Effector memory CD8-positive, alpha-beta T cell (primary cell): ENCODE results near the gene SAMD13.

Experiments used
- ATAC-seq: fragments of 150-1000 bp; cut with Tn5 transposase; replicated peaks from 2 replicates; pipeline ENCODE4 v1.10.0; 2021; ENCODE audit warnings: mild to moderate bottlenecking, moderate library complexity
- DNase-seq, 3 experiments: peaks; one replicate each; pipeline ENCODE4 v3.0.0; 2021
- H3K27ac Mint-ChIP-seq, 2 donors: one replicate each; pipeline ENCODE4 v1.8.0; 2022; ENCODE audit warnings: mild to moderate bottlenecking in 2 of 2, mixed read lengths in 2 of 2, moderate library complexity in 2 of 2
- H3K27me3 Mint-ChIP-seq, 2 donors: one replicate each; pipeline ENCODE4 v1.8.0; 2022; ENCODE audit warnings: mixed read lengths in 2 of 2
- H3K36me3 Mint-ChIP-seq: one replicate; pipeline ENCODE4 v1.8.0; 2022; ENCODE audit warnings: mild to moderate bottlenecking, moderate library complexity, mixed read lengths; ENCODE audit not compliant: insufficient read depth
- H3K4me1 Mint-ChIP-seq, 2 donors: one replicate each; pipeline ENCODE4 v1.8.0; 2022; ENCODE audit warnings: low read depth in 2 of 2, mixed read lengths in 2 of 2
- H3K4me3 Mint-ChIP-seq, 2 donors: one replicate each; pipeline ENCODE4 v1.8.0; 2022; ENCODE audit warnings: mild to moderate bottlenecking in 2 of 2, mixed read lengths in 2 of 2, moderate library complexity in 2 of 2
- H3K9me3 Mint-ChIP-seq, 2 donors: one replicate each; pipeline ENCODE4 v1.8.0; 2022; ENCODE audit warnings: mixed read lengths in 2 of 2

SAMD13 gene

DNA sequence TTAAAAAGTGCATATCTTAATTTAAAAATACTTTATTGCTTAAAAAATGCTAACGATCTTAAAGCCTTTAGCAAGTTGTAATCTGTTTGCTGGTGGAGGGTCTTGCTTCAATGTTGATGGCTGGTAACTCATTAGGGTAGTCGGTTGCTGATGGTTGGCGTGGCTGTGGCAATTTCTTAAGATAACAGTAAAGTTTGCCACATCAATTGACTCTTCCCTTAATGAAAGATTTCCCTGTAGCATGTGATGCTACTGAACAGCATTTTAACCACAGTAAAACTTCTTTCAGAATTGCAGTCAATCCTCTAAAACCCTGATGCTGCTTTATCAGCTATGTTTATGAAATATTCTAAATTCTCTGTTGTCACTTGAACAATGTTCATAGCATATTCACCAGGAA lies 6.8 kb upstream of the SAMD13 start:
- Mint-ChIP-seq H3K36me3 (no peaks in the 10 kb centered on the region), H3K4me3 (no peak overlapping the region), H3K4me1 (peaks cover 8 to 12% of the 10 kb centered on the region in 2 donors), H3K27me3 (peaks cover 48 to 67% of the 10 kb centered on the region in 2 donors), H3K9me3 (no peaks in the 10 kb centered on the region), H3K27ac (no peak overlapping the region)
- ATAC-seq: no peak
- no peak for DNase-seq

DNA sequence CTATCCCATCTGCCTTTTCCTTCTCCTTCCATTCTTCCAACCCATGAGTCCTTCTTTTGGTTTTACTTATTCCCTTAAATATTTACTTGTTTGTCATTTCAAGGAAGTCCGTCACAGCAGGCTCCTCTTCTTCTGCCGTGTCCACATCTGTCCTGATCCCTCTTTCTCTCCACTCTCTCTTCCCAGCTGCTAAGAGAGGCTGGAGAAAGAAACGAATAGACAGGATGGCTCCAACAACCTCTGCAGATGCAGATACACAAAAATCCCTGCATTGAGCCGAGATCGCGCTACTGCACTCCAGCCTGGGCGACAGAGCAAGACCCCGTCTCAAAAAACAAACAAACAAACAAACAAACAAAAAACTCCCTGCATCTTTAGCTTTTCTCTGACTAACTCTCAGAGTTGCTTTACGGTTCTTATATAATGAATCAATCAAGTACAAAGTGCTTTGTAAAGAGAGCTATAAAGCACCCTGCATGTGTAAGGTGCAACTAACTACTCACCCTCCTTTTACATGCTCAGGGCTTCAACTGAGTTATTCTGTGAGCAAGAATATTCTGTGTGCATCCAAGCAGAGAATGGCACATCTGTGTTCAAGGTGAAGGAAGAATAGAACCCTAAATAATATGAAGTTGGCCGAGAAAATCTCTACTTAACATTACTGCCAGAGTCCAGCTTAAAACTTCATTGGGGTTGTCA lies 3.8 kb upstream of the SAMD13 start:
- Mint-ChIP-seq H3K27me3 (peaks cover 31 to 51% of the 10 kb centered on the region in 2 donors), H3K9me3 (no peaks in the 10 kb centered on the region), H3K27ac (peak overlapping the region in 1 of 2 donors; percentile 75), H3K4me3 (peak overlapping the region; percentile 77 to 91), H3K36me3 (no peaks in the 10 kb centered on the region), H3K4me1 (peaks cover 8 to 12% of the 10 kb centered on the region in 2 donors)
- ATAC-seq (no peak), DNase-seq (no peak)

DNA sequence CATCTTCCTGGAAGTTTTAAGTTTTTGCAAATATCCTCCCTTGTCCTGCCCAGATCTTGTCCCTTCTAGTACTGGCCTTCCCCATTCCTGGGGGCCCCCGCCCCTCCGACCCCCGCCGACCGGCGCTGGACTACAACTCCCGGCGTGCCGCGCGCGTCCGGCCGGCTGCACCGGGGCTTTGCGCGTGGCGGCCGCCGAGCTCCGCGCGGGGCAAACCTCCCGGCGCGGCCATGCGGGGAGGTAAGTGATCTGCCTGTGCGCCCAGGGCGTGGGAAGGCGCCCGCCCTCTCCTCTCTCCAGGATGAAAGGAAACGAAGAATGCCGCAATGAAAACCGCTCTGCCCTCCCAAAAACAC lies 3.2 kb upstream of the SAMD13 start:
- peak overlapping the region; percentile 75 to 83 for H3K27ac Mint-ChIP-seq
- H3K9me3 Mint-ChIP-seq: no peaks in the 10 kb centered on the region
- H3K27me3 Mint-ChIP-seq: peaks cover 30 to 51% of the 10 kb centered on the region in 2 donors
- H3K4me3 Mint-ChIP-seq: peak overlapping the region; percentile 77 to 91
- DNase-seq: peak in 2 of 3 experiments; percentile 15 to 20
- peak; percentile 83 for ATAC-seq
- peaks cover 9 to 12% of the 10 kb centered on the region in 2 donors for H3K4me1 Mint-ChIP-seq
- no peaks in the 10 kb centered on the region for H3K36me3 Mint-ChIP-seq

DNA sequence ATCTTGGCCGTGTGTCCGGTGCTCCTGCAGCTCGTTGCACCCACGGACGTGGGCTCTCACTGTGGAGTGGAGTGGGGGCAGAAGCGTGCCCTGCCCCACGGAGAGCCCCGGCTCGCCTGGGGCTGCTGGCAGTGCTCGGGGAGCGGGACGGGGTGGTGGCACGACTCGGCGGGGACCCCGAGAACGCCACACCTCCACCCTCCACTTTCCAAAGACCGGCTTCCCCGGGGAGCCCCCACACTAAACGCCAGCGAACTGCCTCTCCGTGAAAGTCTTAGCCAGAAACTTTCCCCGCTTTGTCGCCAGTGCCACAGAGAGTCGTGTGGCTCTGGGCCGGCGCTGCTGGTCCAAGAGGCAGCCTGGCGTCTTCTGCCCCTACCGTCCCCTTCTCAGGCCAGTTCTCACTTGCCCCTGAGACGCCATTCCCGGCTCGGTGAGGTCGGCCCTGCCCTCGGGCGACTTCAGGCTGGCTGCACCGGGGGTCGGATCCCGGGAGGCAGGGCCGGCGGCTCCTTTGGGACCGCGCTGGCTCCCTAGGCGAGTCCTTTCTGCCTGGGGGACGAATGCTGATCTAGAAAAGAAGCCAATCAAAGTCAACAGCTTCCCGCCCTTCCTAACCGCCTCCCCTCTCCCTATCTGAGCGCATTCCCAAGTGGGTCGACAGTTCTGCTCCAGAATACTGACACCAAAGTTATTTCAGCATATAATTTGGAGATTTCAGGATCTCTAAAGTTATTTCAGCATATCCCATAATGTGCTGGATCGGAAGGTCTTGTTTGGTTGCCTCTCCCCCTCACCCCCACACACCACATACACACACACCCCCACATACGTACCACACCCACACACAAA lies 2.6 kb upstream of the SAMD13 start:
- no peaks in the 10 kb centered on the region for H3K9me3 Mint-ChIP-seq
- ATAC-seq (peak; percentile 60), DNase-seq (peak in 2 of 3 experiments; percentile 11 to 12)
- H3K27me3 Mint-ChIP-seq: peaks cover 29 to 49% of the 10 kb centered on the region in 2 donors
- H3K4me3 Mint-ChIP-seq: peak overlapping the region; percentile 77 to 91
- peaks cover 10 to 12% of the 10 kb centered on the region in 2 donors for H3K4me1 Mint-ChIP-seq
- peak overlapping the region; percentile 75 to 83 for H3K27ac Mint-ChIP-seq
- H3K36me3 Mint-ChIP-seq: no peaks in the 10 kb centered on the region

DNA sequence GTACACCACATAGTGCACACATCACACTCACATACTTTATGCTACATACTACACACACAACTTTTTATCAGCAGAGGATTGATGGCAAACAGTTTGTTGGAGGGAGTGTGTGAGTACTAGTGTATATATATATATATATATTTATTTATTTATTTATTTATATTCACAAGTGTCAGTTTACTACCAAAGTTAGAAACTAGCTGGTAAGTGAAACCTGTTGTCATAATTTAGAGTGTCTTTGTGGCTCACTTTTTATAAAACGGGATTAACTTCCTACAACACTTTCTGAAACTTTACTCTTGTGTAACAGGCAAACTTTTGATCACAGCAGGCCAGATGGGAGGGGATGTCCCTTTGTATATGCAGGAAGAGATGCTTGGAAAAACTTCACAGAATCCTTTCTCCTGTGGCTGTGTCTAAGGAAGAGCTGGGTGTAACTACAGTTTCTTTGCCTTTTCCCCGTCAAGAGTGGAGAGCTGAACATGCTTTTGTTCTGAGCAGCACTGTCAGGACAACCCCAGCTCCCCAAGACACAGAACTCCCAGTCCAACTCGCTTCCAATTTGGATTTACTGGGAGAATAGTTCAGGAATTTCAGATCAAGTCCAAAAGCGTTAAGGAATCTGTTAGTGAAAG lies 1.9 kb upstream of the SAMD13 start:
- Mint-ChIP-seq H3K36me3 (no peaks in the 10 kb centered on the region), H3K27ac (peak overlapping the region; percentile 75 to 83), H3K4me3 (peak overlapping the region; percentile 77 to 91), H3K9me3 (no peaks in the 10 kb centered on the region), H3K4me1 (peaks cover 10 to 12% of the 10 kb centered on the region in 2 donors), H3K27me3 (peaks cover 28 to 41% of the 10 kb centered on the region in 2 donors)
- no peak for DNase-seq
- ATAC-seq: no peak

DNA sequence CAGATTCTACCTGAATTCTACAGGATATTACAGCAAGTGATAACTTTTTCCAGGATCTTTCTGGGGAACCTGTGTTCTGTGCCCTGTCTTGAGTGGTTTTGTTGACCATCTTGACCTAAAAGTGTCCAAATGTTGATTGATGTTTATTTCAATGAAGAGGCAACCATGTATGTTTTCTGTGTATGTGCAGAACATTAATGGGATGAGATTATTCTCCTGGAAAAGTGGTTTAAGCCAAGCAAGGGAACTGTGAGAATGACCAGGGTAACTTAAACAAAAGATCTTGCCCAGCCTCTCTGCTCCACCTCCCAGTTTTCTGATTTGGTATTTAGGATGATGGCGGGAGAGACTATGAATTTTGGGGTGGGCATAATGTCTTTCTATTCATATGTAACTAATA lies 1.0 kb upstream of the SAMD13 start:
- no peak overlapping the region for H3K4me3 Mint-ChIP-seq
- ATAC-seq (no peak), DNase-seq (no peak)
- H3K4me1 Mint-ChIP-seq: peaks cover 10 to 12% of the 10 kb centered on the region in 2 donors
- no peaks in the 10 kb centered on the region for H3K9me3 Mint-ChIP-seq
- H3K27ac Mint-ChIP-seq: no peak overlapping the region
- no peaks in the 10 kb centered on the region for H3K36me3 Mint-ChIP-seq
- peaks cover 23 to 33% of the 10 kb centered on the region in 2 donors for H3K27me3 Mint-ChIP-seq

DNA sequence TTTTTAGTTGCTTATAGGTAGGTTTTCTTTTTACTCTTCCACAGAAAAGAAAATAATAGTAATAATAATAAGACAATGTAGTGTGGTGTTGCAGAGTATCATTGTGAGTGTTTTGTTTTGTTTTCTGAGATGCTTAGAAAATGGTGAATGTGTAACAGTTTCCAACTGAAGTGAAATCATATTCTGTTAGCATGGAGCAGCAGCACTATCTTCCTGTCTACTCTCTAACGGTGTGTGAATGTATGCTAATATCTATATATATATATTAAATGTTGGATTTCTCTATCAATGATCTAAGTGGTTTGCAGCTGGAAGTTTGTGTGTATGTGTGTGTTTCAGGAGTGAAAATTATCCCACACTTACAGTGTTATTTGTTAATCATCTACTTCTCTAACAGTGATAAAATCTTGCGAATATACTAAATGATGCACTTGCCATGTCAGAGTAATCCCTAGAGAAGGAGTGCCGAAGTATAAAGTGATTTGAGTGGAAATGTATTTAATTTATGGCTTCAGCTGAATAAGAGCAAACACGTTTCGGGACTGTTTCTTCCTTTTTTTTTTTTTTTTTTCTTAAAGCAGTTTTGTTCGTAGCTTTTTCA lies 377 bp downstream of the SAMD13 start:
- DNase-seq: no peak
- Mint-ChIP-seq H3K9me3 (no peaks in the 10 kb centered on the region), H3K4me3 (no peak overlapping the region), H3K36me3 (no peaks in the 10 kb centered on the region), H3K4me1 (peaks cover 10 to 12% of the 10 kb centered on the region in 2 donors), H3K27me3 (peaks cover 16 to 26% of the 10 kb centered on the region in 2 donors), H3K27ac (no peak overlapping the region)
- no peak for ATAC-seq

DNA sequence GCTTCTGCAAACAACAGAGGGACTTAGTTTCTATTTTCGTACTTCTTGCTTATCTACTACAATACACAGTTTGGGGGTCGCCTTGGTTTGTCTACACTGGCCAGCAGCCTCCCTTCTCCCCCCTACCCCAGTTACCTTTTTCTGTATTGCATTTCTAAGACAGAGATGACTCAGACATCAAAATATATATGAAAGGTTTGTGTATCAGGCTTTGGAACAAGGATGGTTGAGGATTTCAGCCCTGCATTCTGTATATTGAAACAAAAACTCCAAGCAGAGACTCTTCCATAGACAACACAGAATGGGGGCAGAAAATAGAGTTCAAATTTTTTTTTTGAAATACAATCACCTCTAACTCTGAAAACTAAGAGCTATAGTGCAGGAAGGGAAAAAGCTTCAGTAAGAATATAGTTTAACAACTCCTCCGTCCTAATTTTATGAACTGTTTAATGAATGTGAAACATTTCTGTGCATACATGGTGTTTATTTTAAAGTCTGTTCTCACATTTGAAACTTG lies 1.9 kb downstream of the SAMD13 start:
- H3K9me3 Mint-ChIP-seq: peaks cover 0 to 6% of the 10 kb centered on the region in 2 donors
- H3K4me3 Mint-ChIP-seq: peak overlapping the region; percentile 12 to 16
- H3K27me3 Mint-ChIP-seq: peaks cover 13 to 28% of the 10 kb centered on the region in 2 donors
- H3K4me1 Mint-ChIP-seq: peaks cover 4 to 10% of the 10 kb centered on the region in 2 donors
- H3K36me3 Mint-ChIP-seq: no peaks in the 10 kb centered on the region
- ATAC-seq (no peak), DNase-seq (no peak)
- H3K27ac Mint-ChIP-seq: peak overlapping the region in 1 of 2 donors; percentile 41

DNA sequence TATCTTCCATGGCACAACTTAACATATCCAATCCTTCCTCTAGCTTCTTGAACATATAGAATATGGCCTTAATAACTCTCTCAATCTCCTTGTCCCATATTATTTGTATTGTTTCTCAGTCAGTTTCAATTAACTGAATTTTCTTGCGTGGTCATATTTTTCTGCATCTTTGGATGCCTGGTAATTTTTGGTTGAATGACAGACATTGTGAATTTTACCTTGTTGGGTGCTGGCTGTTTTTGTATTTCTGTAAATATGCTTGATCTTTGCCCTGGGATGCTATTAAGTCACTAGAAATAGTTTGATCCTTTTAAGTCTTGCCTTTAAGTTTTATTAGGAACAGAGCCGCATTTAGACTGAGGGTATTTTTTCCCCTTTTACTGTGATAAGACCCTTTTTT lies 5.9 kb downstream of the SAMD13 start:
- H3K36me3 Mint-ChIP-seq: no peaks in the 10 kb centered on the region
- H3K27me3 Mint-ChIP-seq: peaks cover 13 to 17% of the 10 kb centered on the region in 2 donors
- H3K4me3 Mint-ChIP-seq: no peak overlapping the region
- ATAC-seq (no peak), DNase-seq (no peak)
- H3K9me3 Mint-ChIP-seq: peaks cover 0 to 6% of the 10 kb centered on the region in 2 donors
- H3K27ac Mint-ChIP-seq: no peak overlapping the region
- peaks cover 0 to 2% of the 10 kb centered on the region in 2 donors for H3K4me1 Mint-ChIP-seq

DNA sequence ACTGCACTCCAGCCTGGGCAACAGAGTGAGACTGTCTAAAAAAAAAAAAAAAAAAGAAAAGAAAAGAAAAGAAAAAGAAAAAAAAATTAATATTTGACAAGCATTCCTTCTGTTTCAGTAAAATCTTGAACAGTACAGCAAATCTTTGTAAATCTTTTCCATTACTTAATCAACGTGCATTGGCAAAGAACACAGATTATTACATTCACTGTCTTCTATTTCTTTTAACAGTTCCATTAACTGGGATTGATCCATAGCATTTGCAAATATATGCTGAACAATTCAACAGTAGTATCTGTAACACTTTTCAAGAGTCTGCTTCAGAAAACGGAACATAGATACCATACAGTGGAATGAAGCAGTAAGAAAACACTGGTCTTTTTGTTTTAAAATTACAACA lies 9.8 kb downstream of the SAMD13 start:
- Mint-ChIP-seq H3K9me3 (peaks cover 0 to 6% of the 10 kb centered on the region in 2 donors), H3K27me3 (peaks cover 16 to 30% of the 10 kb centered on the region in 2 donors), H3K4me1 (no peaks in the 10 kb centered on the region), H3K4me3 (no peak overlapping the region), H3K36me3 (no peaks in the 10 kb centered on the region), H3K27ac (no peak overlapping the region)
- ATAC-seq (no peak), DNase-seq (no peak)

DNA sequence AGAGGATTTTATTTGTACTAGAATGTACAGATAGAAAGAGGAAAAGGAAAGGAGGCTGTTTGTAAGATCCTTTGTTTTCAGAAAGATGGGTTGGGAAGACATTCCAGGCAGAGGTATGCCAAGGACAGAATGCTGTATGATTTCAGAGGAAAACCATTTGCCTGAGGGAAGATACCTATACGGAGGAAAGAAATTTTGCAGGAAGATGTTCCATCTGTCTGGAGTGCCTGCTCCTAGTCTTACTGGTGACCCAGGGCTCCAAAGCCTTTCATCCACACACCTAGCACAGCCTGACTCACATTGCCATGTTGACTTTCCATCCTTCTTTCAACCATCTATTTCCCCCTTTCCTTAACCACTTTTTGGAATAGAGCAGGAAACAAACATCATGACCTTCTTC lies 18.2 kb downstream of the SAMD13 start:
- Mint-ChIP-seq H3K27me3 (peaks cover 24 to 29% of the 10 kb centered on the region in 2 donors), H3K4me1 (peaks cover 0 to 4% of the 10 kb centered on the region in 2 donors)
- no peak for ATAC-seq

DNA sequence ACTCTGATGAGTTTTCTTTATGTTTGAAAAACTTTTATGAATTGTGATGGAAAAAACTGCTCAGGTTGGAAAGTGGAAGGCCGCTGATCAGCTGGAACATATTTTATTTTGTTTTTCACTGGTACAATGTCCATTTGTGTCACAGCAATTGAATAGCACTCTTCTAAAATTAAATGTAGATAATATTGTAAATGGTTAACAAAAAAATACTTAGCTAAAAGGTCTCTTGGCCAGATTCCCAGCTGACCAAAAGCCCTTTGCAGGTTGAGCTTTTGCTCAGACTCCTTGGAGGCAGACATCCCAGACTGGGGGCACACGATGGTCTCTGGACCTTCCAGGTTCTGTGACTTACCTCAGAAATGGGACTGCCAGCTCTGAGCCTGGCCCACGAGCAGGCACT lies 26.3 kb downstream of the SAMD13 start:
- no peak overlapping the region for H3K27ac Mint-ChIP-seq
- DNase-seq (no peak), ATAC-seq (no peak)
- H3K27me3 Mint-ChIP-seq: peaks cover 12 to 13% of the 10 kb centered on the region in 2 donors
- no peak overlapping the region for H3K4me3 Mint-ChIP-seq
- H3K9me3 Mint-ChIP-seq: peaks cover 0 to 2% of the 10 kb centered on the region in 2 donors
- H3K4me1 Mint-ChIP-seq: no peaks in the 10 kb centered on the region
- no peaks in the 10 kb centered on the region for H3K36me3 Mint-ChIP-seq

More for the DNA sequence above, 18.2 kb downstream of the SAMD13 start:
- no peaks in the 10 kb centered on the region for H3K36me3 Mint-ChIP-seq
- H3K27ac Mint-ChIP-seq: no peak overlapping the region
- no peak for DNase-seq
- H3K4me3 Mint-ChIP-seq: no peak overlapping the region
- H3K9me3 Mint-ChIP-seq: no peaks in the 10 kb centered on the region
